CD14-positive monocyte (primary cell): ENCODE measurements around the gene GDF10. TPM values are rescaled to one million over a fixed set of nuclear protein-coding genes. Genes with fewer than 3 reads are reported as not detected.

Experiments used
- DNase-seq, 3 donors: peaks; one replicate each; pipeline ENCODE4 v3.0.0-alpha.2; 2011 to 2022
- H2AFZ ChIP-seq: 2 replicates; pipeline ENCODE4 v1.6.0; 2012; ENCODE audit warnings: mild to moderate bottlenecking, low read depth, low read length, inconsistent platforms; ENCODE audit not compliant: insufficient read depth, poor library complexity, severe bottlenecking
- H3K27ac ChIP-seq, 2 donors: 1 replicate in 1 of 2; 2 replicates in 1 of 2; pipeline ENCODE4 v1.5.1; 2012 to 2013; ENCODE audit warnings: low read length in 2 of 2, control low read depth in 1 of 2, inconsistent platforms in 1 of 2, low read depth in 1 of 2, mild to moderate bottlenecking in 1 of 2
- H3K27me3 ChIP-seq, 2 donors: one replicate each; pipeline versions ENCODE4 v1.6.0 to v1.6.1; 2011 to 2013; ENCODE audit warnings: low read length in 2 of 2; ENCODE audit not compliant: control insufficient read depth in 2 of 2, insufficient read depth in 2 of 2
- H3K36me3 ChIP-seq, 2 donors: replicated peaks in 1 of 2; 1 replicate in 1 of 2; 2 replicates in 1 of 2; pipeline versions ENCODE4 v1.5.1 to v1.6.1; 2012 to 2013; ENCODE audit warnings: low read length in 2 of 2, control low read depth in 1 of 2, inconsistent platforms in 1 of 2, mild to moderate bottlenecking in 1 of 2; ENCODE audit not compliant: insufficient read depth in 2 of 2, control insufficient read depth in 1 of 2
- H3K4me1 ChIP-seq, 2 donors: 1 replicate in 1 of 2; 2 replicates in 1 of 2; pipeline versions ENCODE4 v1.5.1 to v1.6.1; 2012 to 2013; ENCODE audit warnings: low read length in 2 of 2, control low read depth in 1 of 2, inconsistent platforms in 1 of 2, mild to moderate bottlenecking in 1 of 2, moderate library complexity in 1 of 2; ENCODE audit not compliant: insufficient read depth in 2 of 2, control insufficient read depth in 1 of 2
- H3K4me2 ChIP-seq: replicated peaks from 2 replicates; pipeline ENCODE3; 2012; ENCODE audit warnings: low read length, moderate library complexity, mild to moderate bottlenecking; ENCODE audit not compliant: poor library complexity, severe bottlenecking; ENCODE audit errors: extremely low read depth
- H3K4me3 ChIP-seq, 3 experiments: fragments of 200-600 bp in 1 of 3; sonication (generic) in 1 of 3; replicated peaks in 1 of 3; 1 replicate in 2 of 3; 2 replicates in 1 of 3; pipeline ENCODE4 v1.5.1; 2011 to 2013; ENCODE audit warnings: low read length in 3 of 3, mild to moderate bottlenecking in 3 of 3, control low read depth in 2 of 3, low read depth in 2 of 3, inconsistent platforms in 1 of 3, moderate library complexity in 1 of 3
- H3K79me2 ChIP-seq: 2 replicates; pipeline ENCODE4 v1.6.0; 2012; ENCODE audit warnings: mild to moderate bottlenecking, control low read depth, inconsistent platforms, low read length, moderate library complexity; ENCODE audit not compliant: insufficient read depth
- H3K9ac ChIP-seq: 2 replicates; pipeline ENCODE4 v1.6.0; 2017; ENCODE audit warnings: low read length, mild to moderate bottlenecking; ENCODE audit not compliant: insufficient read depth, poor library complexity, severe bottlenecking
- H3K9me3 ChIP-seq, 2 donors: replicated peaks in 1 of 2; 1 replicate in 1 of 2; 2 replicates in 1 of 2; pipeline versions ENCODE4 v1.5.1 to v1.6.1; 2012 to 2013; ENCODE audit warnings: low read length in 2 of 2, control low read depth in 1 of 2; ENCODE audit not compliant: control insufficient read depth in 1 of 2, insufficient read depth in 1 of 2
- H4K20me1 ChIP-seq: 2 replicates; pipeline ENCODE4 v1.6.0; 2012; ENCODE audit warnings: mild to moderate bottlenecking, low read length, control low read depth, moderate library complexity; ENCODE audit not compliant: insufficient read depth
- H3K27ac Mint-ChIP-seq, 7 donors: one replicate each; pipeline ENCODE4 v1.8.0; 2020; ENCODE audit warnings: mild to moderate bottlenecking in 7 of 7, mixed read lengths in 7 of 7, moderate library complexity in 6 of 7, inconsistent platforms in 2 of 7
- H3K27me3 Mint-ChIP-seq, 3 donors: one replicate each; pipeline ENCODE4 v1.8.0; 2021 to 2022; ENCODE audit warnings: low read depth in 3 of 3, mild to moderate bottlenecking in 3 of 3, mixed read lengths in 3 of 3, moderate library complexity in 3 of 3, inconsistent platforms in 1 of 3
- H3K36me3 Mint-ChIP-seq, 2 donors: one replicate each; pipeline ENCODE4 v1.8.0; 2020; ENCODE audit warnings: mixed read lengths in 2 of 2, inconsistent platforms in 1 of 2, mild to moderate bottlenecking in 1 of 2
- H3K4me1 Mint-ChIP-seq: one replicate; pipeline ENCODE4 v1.8.0; 2020; ENCODE audit warnings: mild to moderate bottlenecking, mixed read lengths
- H3K4me3 Mint-ChIP-seq, 2 donors: one replicate each; pipeline ENCODE4 v1.8.0; 2020; ENCODE audit warnings: mild to moderate bottlenecking in 2 of 2, mixed read lengths in 2 of 2, moderate library complexity in 1 of 2
- H3K9me3 Mint-ChIP-seq, 7 donors: one replicate each; pipeline ENCODE4 v1.8.0; 2020 to 2022; ENCODE audit warnings: mixed read lengths in 7 of 7, mild to moderate bottlenecking in 6 of 7, moderate library complexity in 6 of 7, inconsistent platforms in 2 of 7
- CTCF ChIP-seq: fragments of 200-600 bp; IDR thresholded peaks from one replicate; pipeline ENCODE4 v1.8.0; 2022; ENCODE audit warnings: antibody characterized with exemption, mild to moderate bottlenecking
- WGBS: methylation state at CpG from one replicate; pipeline ENCODE4 v1.1.5; 2013; ENCODE audit warnings: missing lambda C conversion rate; ENCODE audit not compliant: insufficient coverage; 5-methylcytosine and 5-hydroxymethylcytosine counted together
- intact Hi-C, 2 donors: fragments of 100-400 bp; cut with micrococcal nuclease; formaldehyde crosslinking; loops; one replicate each; pipeline versions ENCODE4 v1.15.0 to v1.15.1; 2023
- polyA plus RNA-seq, 3 donors: library from polyadenylated mRNA; depleted of rRNA in 1 of 3; unstranded in 2 of 3; stranded (reverse) in 1 of 3; fragments of 300-500 nt in 2 of 3; fragments of >200 nt in 1 of 3; fragmentation: Illumina TruSeq in 2 of 3; gene quantifications; 1 replicate in 2 of 3; 2 replicates in 1 of 3; pipeline ENCODE4 v1.2.3, GENCODE V29; 2012 to 2021

GDF10 gene
- polyA plus RNA-seq, 3 donors: not detected

GRCh38 chr10:47354165-47354564 lies 54.2 kb downstream of the GDF10 start:
- Histone ChIP-seq H4K20me1 (no peaks in the 10 kb centered on the region), H3K4me1 (no peaks in the 10 kb centered on the region), H3K79me2 (no peaks in the 10 kb centered on the region), H3K27ac (no peak overlapping the region), H3K36me3 (no peaks in the 10 kb centered on the region), H3K4me2 (no peak overlapping the region), H3K9ac (no peak overlapping the region), H3K27me3 (no peaks in the 10 kb centered on the region), H2AFZ (no peak overlapping the region), H3K9me3 (no peaks in the 10 kb centered on the region), H3K4me3 (no peak overlapping the region)
- peaks cover 0 to 3% (median 2%) of the 10 kb centered on the region in 3 donors for H3K27me3 Mint-ChIP-seq
- intact Hi-C loops: no loop called here
- H3K4me1 Mint-ChIP-seq: no peaks in the 10 kb centered on the region
- H3K27ac Mint-ChIP-seq: no peak overlapping the region
- DNase-seq: no peak
- no peaks in the 10 kb centered on the region for H3K36me3 Mint-ChIP-seq
- H3K4me3 Mint-ChIP-seq: no peak overlapping the region
- no peak for TF ChIP-seq CTCF
- no peaks in the 10 kb centered on the region for H3K9me3 Mint-ChIP-seq
- WGBS: 87% methylated on average over 4 of the region's 4 CpGs

- Mint-ChIP-seq H3K27ac (peak overlapping the region in 1 of 7 donors; percentile 37), H3K4me1 (no peaks in the 10 kb centered on the region), H3K4me3 (no peak overlapping the region), H3K27me3 (peaks cover 0 to 1% (median under 1%) of the 10 kb centered on the region in 3 donors), H3K36me3 (no peaks in the 10 kb centered on the region), H3K9me3 (no peaks in the 10 kb centered on the region)
- no peak overlapping the region for H3K27ac ChIP-seq
- no peak overlapping the region for H3K4me2 ChIP-seq
- H3K4me3 ChIP-seq: no peak overlapping the region
- H3K9me3 ChIP-seq: no peaks in the 10 kb centered on the region
- H3K27me3 ChIP-seq: no peaks in the 10 kb centered on the region
- no peak for DNase-seq
- no peak for TF ChIP-seq CTCF
- no peaks in the 10 kb centered on the region for H3K4me1 ChIP-seq
- no peaks in the 10 kb centered on the region for H4K20me1 ChIP-seq
- intact Hi-C loops: no loop called here
- H2AFZ ChIP-seq: no peak overlapping the region
- WGBS: no CpG with 5 or more reads among the region's 1 CpG
- no peaks in the 10 kb centered on the region for H3K36me3 ChIP-seq
- no peaks in the 10 kb centered on the region for H3K79me2 ChIP-seq
- H3K9ac ChIP-seq: no peak overlapping the region
Observed at GRCh38 chr10:47354900-47355299, 54.9 kb downstream of the GDF10 start.
